Activated B cell treated with CpG ODN at 0.5 μM for 24 hours (primary cell): ENCODE data around the gene METTL18. TPM values are rescaled to one million over a fixed set of nuclear protein-coding genes. Genes with fewer than 3 reads are reported as not detected.

Experiments used
- ATAC-seq: fragments of 200-7000 bp; cut with Tn5 transposase; one replicate; pipeline ENCODE4 v1.10.0; 2021; ENCODE audit warnings: low read depth, mild to moderate bottlenecking, moderate library complexity
- CTCF ChIA-PET: fragments of 350-600 bp; sonication (Branson Sonifier 250); formaldehyde crosslinking; loops from one replicate; lab custom pipeline; 2021; ENCODE audit warnings: antibody characterized with exemption; lab: Charles Lee
- POLR2A ChIA-PET: fragments of 350-600 bp; sonication (Branson Sonifier 250); formaldehyde crosslinking; loops from one replicate; lab custom pipeline; 2021; ENCODE audit warnings: antibody characterized with exemption; lab: Charles Lee
- DNase-seq: peaks from one replicate; pipeline ENCODE4 v3.0.0; 2022
- H3K27ac Mint-ChIP-seq: one replicate; pipeline ENCODE4 v1.8.0; 2020; ENCODE audit warnings: mixed read lengths
- H3K27me3 Mint-ChIP-seq: one replicate; pipeline ENCODE4 v1.8.0; 2021; ENCODE audit warnings: mixed read lengths
- H3K36me3 Mint-ChIP-seq: one replicate; pipeline ENCODE4 v1.8.0; 2021; ENCODE audit warnings: low read depth, mixed read lengths
- H3K4me1 Mint-ChIP-seq: one replicate; pipeline ENCODE4 v1.8.0; 2021; ENCODE audit warnings: mixed read lengths
- H3K4me3 Mint-ChIP-seq: one replicate; pipeline ENCODE4 v1.8.0; 2020; ENCODE audit warnings: mild to moderate bottlenecking, mixed read lengths
- H3K9me3 Mint-ChIP-seq: one replicate; pipeline ENCODE4 v1.8.0; 2020; ENCODE audit warnings: mixed read lengths
- CTCF ChIP-seq: fragments of 200-600 bp; IDR thresholded peaks from one replicate; pipeline ENCODE4 v1.8.0; 2022; ENCODE audit warnings: antibody characterized with exemption, mild to moderate bottlenecking
- intact Hi-C: fragments of 100-400 bp; cut with micrococcal nuclease; formaldehyde crosslinking; loops from one replicate; pipeline ENCODE4 v1.15.1; 2024
- total RNA-seq: library from RNA; stranded (reverse); gene quantifications from 2 replicates; pipeline ENCODE4 v1.2.3, GENCODE V29; 2022

The METTL18 gene
- 12.0 and 14.5 TPM in 2 replicates for total RNA-seq

- intact Hi-C loops: loop anchor here (1.0 to 5.0 kb wide), 11 partner anchors 82 to 1691 kb away; partner anchors contain the start of genes F5, GORAB, KIFAP3 and NME7
- Mint-ChIP-seq H3K27ac (peak within 1 kb of the TSS; percentile 99), H3K4me1 (peaks cover 50% of the 10 kb centered on the region), H3K27me3 (no peaks in the 10 kb centered on the region), H3K36me3 (peaks cover 35% of the 10 kb centered on the region), H3K9me3 (no peaks in the 10 kb centered on the region), H3K4me3 (peak within 1 kb of the TSS; percentile 100)
- ATAC-seq (peak; percentile 98), DNase-seq (peak; percentile 77)
- ChIA-PET POLR2A (interaction anchor here (0.6 to 3.0 kb wide), 14 partner anchors 9 to 1859 kb away, joined by 3 to 22 read pairs (median 4); partner anchors contain the start of genes BLZF1, DCAF6, F5 and GORAB), CTCF (interaction anchor here (1.1 to 1.5 kb wide), 4 partner anchors 15 to 193 kb away, joined by 3 to 7 read pairs (median 4); no protein-coding TSS in a partner anchor)
- TF ChIP-seq CTCF: no peak
Observed at GRCh38 chr1:169794530-169795416, at the start of gene METTL18. Gene METTL18, minus strand, starts transcription at chr1:169794907. Its CDS starts 1,212 bp downstream, at chr1:169793695.

- no peak for ATAC-seq
- Mint-ChIP-seq H3K4me3 (no peak overlapping the region), H3K4me1 (peaks cover 6% of the 10 kb centered on the region), H3K27ac (no peak overlapping the region), H3K27me3 (no peaks in the 10 kb centered on the region), H3K9me3 (peaks cover 17% of the 10 kb centered on the region), H3K36me3 (peaks cover 53% of the 10 kb centered on the region)
- TF ChIP-seq CTCF: no peak
- ChIA-PET POLR2A (no interaction called here), CTCF (no interaction called here)
- intact Hi-C loops: no loop called here
- DNase-seq: no peak
Observed at GRCh38 chr1:169838942-169839341, 44.2 kb upstream of the METTL18 start.

GRCh38 chr1:169836198-169836597 lies 41.5 kb upstream of the METTL18 start:
- Mint-ChIP-seq H3K36me3 (peaks cover 54% of the 10 kb centered on the region), H3K4me3 (no peak overlapping the region), H3K9me3 (peaks cover 15% of the 10 kb centered on the region), H3K27ac (no peak overlapping the region), H3K4me1 (peaks cover 6% of the 10 kb centered on the region), H3K27me3 (no peaks in the 10 kb centered on the region)
- DNase-seq (no peak), ATAC-seq (no peak)
- TF ChIP-seq CTCF: no peak
- CTCF ChIA-PET: no interaction called here
- intact Hi-C loops: no loop called here
- POLR2A ChIA-PET: no interaction called here

GRCh38 chr1:169835647-169836046 lies 40.9 kb upstream of the METTL18 start:
- DNase-seq (no peak), ATAC-seq (no peak)
- peaks cover 6% of the 10 kb centered on the region for H3K4me1 Mint-ChIP-seq
- peaks cover 53% of the 10 kb centered on the region for H3K36me3 Mint-ChIP-seq
- POLR2A ChIA-PET: interaction anchor here (0.7 kb wide), 2 partner anchors 59 to 156 kb away, joined by 5 to 7 read pairs; no protein-coding TSS in a partner anchor
- TF ChIP-seq CTCF: no peak
- CTCF ChIA-PET: no interaction called here
- H3K4me3 Mint-ChIP-seq: no peak overlapping the region
- H3K27ac Mint-ChIP-seq: no peak overlapping the region
- H3K9me3 Mint-ChIP-seq: peaks cover 11% of the 10 kb centered on the region
- intact Hi-C loops: no loop called here
- H3K27me3 Mint-ChIP-seq: no peaks in the 10 kb centered on the region

GRCh38 chr1:169834869-169835268 lies 40.2 kb upstream of the METTL18 start:
- H3K4me1 Mint-ChIP-seq: peaks cover 6% of the 10 kb centered on the region
- H3K36me3 Mint-ChIP-seq: peaks cover 51% of the 10 kb centered on the region
- ChIA-PET CTCF (no interaction called here), POLR2A (no interaction called here)
- H3K9me3 Mint-ChIP-seq: peaks cover 6% of the 10 kb centered on the region
- DNase-seq (no peak), ATAC-seq (no peak)
- intact Hi-C loops: no loop called here
- TF ChIP-seq CTCF: no peak
- no peak overlapping the region for H3K27ac Mint-ChIP-seq
- H3K4me3 Mint-ChIP-seq: no peak overlapping the region
- H3K27me3 Mint-ChIP-seq: no peaks in the 10 kb centered on the region
